Measurements from ENCODE around the gene TES.
"Not testable (repeated sequence)": the region's sequence is repeated elsewhere in the genome, so short reads cannot be mapped to it uniquely, and the experiment has no call there.

TES gene

DNA sequence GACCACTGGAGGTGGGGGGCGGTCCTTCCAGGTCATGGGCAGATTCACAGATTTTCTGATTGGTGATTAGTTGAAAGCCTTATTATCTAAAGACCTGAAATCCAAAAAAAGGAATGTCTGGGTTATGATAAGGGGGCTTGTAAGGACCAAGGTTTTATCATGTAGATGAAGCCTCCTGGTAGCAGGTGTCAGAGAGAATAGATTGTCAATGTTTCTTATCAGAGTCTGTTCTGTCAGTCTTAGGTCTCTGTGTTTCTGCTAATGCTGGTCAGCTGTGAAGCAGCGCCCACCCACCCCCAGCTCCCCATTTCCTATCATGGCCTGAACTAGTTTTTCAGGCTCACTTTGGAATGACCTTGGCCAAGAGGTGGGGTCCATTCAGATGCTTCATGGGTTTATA is 21.2 kb downstream of the TES start:
- CTCF ChIA-PET: interaction anchor here (1.4 to 10.4 kb wide), 4 partner anchors 18 to 93 kb away, joined by 4 to 199 read pairs (median 5); no protein-coding TSS in a partner anchor
- no peaks in the 10 kb centered on the region for H3K27me3 Mint-ChIP-seq
- no peak for DNase-seq
- no peak overlapping the region for H3K4me3 Mint-ChIP-seq
- H3K9me3 Mint-ChIP-seq: no peaks in the 10 kb centered on the region
- peaks cover 78% of the 10 kb centered on the region for H3K4me1 Mint-ChIP-seq
- no peak overlapping the region for H3K27ac Mint-ChIP-seq
- peaks cover 19% of the 10 kb centered on the region for H3K36me3 Mint-ChIP-seq

DNA sequence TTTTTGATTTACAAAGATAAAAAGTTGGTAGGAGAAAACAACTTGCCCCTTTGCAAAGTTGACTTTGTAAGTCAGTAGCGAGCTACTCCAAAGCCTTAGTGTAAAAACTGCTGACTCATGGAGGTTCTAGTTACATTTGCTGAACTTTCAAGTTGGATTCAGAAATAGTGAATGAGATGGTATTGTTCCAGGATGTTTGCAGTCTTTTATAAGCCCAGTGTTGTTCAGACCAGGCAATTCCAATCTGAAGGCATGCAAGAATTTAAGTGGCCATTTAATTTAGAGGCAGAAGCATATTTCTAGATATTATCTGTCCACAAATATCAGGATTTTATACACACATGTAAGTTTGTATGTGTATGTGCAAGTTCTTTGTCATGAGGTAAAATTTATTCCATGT is 21.6 kb downstream of the TES start:
- DNase-seq: no peak
- Mint-ChIP-seq H3K36me3 (peaks cover 21% of the 10 kb centered on the region), H3K27me3 (no peaks in the 10 kb centered on the region), H3K27ac (no peak overlapping the region), H3K4me3 (no peak overlapping the region), H3K4me1 (peaks cover 78% of the 10 kb centered on the region), H3K9me3 (no peaks in the 10 kb centered on the region)
- CTCF ChIA-PET: interaction anchor here (0.6 to 10.4 kb wide), 4 partner anchors 53 to 94 kb away, joined by 3 to 199 read pairs (median 5); no protein-coding TSS in a partner anchor

DNA sequence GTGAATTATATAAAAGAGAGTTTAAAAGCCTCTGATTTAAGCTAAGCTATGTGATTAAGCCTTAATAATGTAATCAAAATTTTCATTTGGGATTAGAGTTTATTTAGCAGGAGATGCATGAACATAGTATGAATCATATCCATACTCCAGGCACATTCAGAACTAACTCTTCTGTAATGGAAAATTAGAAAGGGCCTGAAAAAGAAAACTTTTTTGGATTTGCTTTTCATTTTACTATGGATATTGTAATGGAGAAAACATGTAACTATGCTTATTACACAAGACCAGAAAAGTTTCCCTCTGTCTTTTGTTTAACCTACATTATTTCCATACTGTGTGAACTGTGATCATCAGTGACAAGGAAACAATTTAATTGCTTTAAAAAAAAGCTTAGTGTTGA is 22.0 kb downstream of the TES start:
- Mint-ChIP-seq H3K9me3 (no peaks in the 10 kb centered on the region), H3K27me3 (no peaks in the 10 kb centered on the region), H3K36me3 (peaks cover 25% of the 10 kb centered on the region), H3K4me3 (no peak overlapping the region), H3K4me1 (peaks cover 78% of the 10 kb centered on the region), H3K27ac (no peak overlapping the region)
- CTCF ChIA-PET: interaction anchor here (0.6 to 10.4 kb wide), 6 partner anchors 23 to 94 kb away, joined by 3 to 199 read pairs (median 4); partner anchors contain the start of gene TES
- no peak for DNase-seq

DNA sequence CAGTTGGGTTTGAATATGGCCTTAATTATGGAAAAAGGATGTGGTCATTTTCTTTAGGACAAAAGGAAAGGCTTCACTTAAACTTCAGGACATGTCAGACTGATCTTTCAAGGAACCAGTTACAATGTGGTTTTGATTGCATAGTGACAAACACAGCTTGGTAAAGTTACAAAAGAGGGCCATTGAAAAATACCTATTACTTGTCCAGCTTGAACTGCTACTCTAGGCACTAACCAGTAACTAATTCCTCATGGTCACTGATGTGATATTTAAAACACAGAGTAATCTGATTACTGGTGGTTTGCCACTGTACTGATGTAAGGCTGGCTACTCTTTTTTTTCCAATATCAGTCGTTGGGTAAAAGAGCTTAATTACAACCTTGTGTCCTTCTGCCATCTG is 22.6 kb downstream of the TES start:
- Mint-ChIP-seq H3K27ac (no peak overlapping the region), H3K4me1 (peaks cover 77% of the 10 kb centered on the region), H3K4me3 (no peak overlapping the region), H3K27me3 (no peaks in the 10 kb centered on the region), H3K9me3 (no peaks in the 10 kb centered on the region), H3K36me3 (peaks cover 29% of the 10 kb centered on the region)
- DNase-seq: no peak
- CTCF ChIA-PET: interaction anchor here (1.1 to 10.4 kb wide), 5 partner anchors 23 to 95 kb away, joined by 3 to 199 read pairs (median 4); partner anchors contain the start of gene TES

DNA sequence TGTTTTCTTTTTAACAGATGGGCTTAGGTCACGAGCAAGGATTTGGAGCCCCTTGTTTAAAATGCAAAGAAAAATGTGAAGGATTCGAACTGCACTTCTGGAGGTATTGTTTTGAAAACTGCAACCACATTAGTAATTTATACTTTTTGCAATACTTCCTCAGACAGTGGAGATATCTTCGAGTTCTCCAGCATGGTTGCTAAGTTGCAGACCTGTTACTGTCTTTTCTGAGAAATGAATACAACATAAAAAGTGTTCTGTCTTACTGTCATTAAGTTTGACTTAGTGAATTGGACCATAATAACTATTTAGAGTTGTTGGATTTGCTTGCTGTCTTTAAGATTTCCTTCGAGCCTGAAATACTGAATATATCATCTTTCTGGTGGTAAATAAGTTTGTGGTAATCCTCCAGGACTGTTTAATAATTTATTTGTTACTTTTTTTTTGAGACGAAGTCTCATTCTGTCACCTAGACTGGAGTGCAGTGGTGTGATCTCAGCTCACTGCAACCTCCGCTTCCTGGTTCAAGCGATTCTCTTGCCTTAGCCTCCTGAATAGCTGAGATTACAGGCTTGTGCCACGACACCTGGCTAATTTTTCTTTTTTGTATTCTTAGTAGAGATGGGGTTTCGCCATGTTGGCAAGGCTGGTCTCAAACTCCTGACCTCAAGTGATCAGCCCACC is 24.3 kb downstream of the TES start:
- H3K4me3 Mint-ChIP-seq: no peak overlapping the region
- H3K36me3 Mint-ChIP-seq: peaks cover 34% of the 10 kb centered on the region
- CTCF ChIA-PET: interaction anchor here (0.9 to 10.4 kb wide), 12 partner anchors 17 to 348 kb away, joined by 3 to 199 read pairs (median 4); no protein-coding TSS in a partner anchor
- H3K27ac Mint-ChIP-seq: peak overlapping the region; percentile 28
- peaks cover 72% of the 10 kb centered on the region for H3K4me1 Mint-ChIP-seq
- H3K9me3 Mint-ChIP-seq: no peaks in the 10 kb centered on the region
- DNase-seq: no peak
- H3K27me3 Mint-ChIP-seq: no peaks in the 10 kb centered on the region

DNA sequence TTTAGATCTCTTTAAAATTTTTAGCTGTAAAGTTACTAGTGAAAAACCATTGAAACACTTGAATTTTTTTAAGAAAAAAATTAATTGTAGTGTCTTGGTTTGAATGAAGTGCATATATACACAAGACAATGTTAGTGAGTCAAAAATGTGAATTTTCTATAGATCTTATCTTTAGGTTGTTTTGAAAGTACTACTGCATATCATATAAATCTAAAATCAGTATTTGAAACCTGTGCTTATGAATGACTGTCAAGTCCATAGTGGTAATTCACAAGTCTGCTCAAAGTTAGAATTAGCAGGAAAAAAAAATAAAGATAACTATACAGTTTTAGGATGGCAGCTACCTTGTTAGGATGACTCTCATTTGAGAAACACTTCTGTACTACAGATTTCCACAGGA is 25.0 kb downstream of the TES start:
- peaks cover 67% of the 10 kb centered on the region for H3K4me1 Mint-ChIP-seq
- H3K36me3 Mint-ChIP-seq: peaks cover 36% of the 10 kb centered on the region
- CTCF ChIA-PET: interaction anchor here (0.6 to 10.4 kb wide), 21 partner anchors 10 to 550 kb away, joined by 3 to 199 read pairs (median 5); partner anchors contain the start of gene TES
- H3K27ac Mint-ChIP-seq: no peak overlapping the region
- no peaks in the 10 kb centered on the region for H3K9me3 Mint-ChIP-seq
- no peak for DNase-seq
- no peak overlapping the region for H3K4me3 Mint-ChIP-seq
- no peaks in the 10 kb centered on the region for H3K27me3 Mint-ChIP-seq

DNA sequence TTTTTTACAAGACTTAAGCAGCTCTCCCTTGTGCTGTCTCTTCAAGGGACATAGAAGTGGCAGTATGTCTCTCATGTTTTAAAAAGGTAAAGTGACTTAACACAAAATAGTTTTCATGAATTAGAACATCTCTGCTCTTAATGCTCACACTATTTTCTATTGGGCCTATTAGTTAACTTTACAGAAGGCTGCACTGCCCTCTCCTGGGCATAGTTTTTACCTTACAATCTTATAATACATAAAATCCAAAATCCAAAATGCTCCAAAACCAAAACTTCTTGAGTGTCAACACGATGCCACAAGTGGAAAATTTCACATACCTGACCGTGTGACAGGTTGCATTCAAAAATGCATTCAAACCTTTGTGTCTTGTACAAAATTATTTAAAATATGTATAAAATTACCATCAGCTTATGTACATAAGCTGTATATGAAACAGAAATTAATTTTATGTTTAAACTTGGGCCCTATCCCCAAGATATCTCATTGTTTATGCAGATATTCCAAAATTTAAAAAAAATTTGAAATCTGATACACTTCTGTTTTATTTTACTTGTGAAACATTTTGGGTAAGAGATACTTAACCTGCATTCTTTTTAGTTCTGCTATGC is 25.8 kb downstream of the TES start:
- Mint-ChIP-seq H3K27me3 (no peaks in the 10 kb centered on the region), H3K4me3 (no peak overlapping the region), H3K9me3 (no peaks in the 10 kb centered on the region), H3K27ac (no peak overlapping the region), H3K36me3 (peaks cover 43% of the 10 kb centered on the region), H3K4me1 (peaks cover 61% of the 10 kb centered on the region)
- DNase-seq: peak; percentile 72
- CTCF ChIA-PET: interaction anchor here (0.7 to 10.4 kb wide), 23 partner anchors 11 to 353 kb away, joined by 3 to 199 read pairs (median 4); partner anchors contain the start of gene TES

DNA sequence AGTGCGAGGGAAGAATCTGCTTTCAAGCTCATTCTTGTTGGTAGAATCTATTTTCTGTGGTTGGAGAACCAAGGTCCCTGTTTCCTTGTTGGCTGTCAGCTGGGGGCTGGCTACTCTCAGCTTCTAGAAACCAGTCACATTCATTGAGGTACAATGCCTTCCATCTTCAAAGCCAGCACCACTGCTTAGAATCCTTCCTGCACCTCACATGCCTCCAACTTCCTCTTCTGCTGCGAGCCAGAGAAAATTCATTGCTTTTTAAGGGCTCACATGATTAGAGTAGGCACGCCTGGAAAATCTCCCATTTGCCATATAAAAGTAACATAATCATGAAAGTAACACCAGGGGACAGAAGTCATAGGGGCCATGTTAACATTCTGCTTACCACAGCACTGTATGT is 28.7 kb downstream of the TES start:
- H3K4me1 Mint-ChIP-seq: peaks cover 40% of the 10 kb centered on the region
- CTCF ChIA-PET: interaction anchor here (0.6 to 10.4 kb wide), 4 partner anchors 9 to 60 kb away, joined by 3 to 199 read pairs (median 4); no protein-coding TSS in a partner anchor
- H3K27ac Mint-ChIP-seq: no peak overlapping the region
- H3K36me3 Mint-ChIP-seq: peaks cover 57% of the 10 kb centered on the region
- H3K27me3 Mint-ChIP-seq: no peaks in the 10 kb centered on the region
- no peak for DNase-seq
- H3K4me3 Mint-ChIP-seq: no peak overlapping the region
- peaks cover 4% of the 10 kb centered on the region for H3K9me3 Mint-ChIP-seq

DNA sequence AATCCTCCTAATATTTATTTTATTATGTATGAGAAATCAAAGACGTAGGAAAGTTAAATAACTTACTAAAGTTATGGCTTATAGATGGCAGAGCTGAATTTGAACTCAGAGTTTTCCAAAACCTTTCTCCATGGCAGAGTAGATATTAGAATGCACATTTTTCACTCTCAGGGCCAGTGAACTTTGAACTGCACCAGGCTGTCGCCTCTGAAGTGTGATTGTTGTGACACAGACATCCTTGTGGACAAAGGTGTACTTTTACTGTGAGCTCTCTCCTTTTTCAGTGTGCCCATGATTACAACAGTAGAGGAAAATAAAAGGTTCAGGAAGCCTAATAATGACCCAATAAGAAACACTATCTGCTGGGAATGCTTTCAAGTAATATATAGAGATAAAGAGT is 29.1 kb downstream of the TES start:
- CTCF ChIA-PET: interaction anchor here (0.6 to 10.4 kb wide), 4 partner anchors 9 to 60 kb away, joined by 3 to 199 read pairs (median 4); no protein-coding TSS in a partner anchor
- H3K27ac Mint-ChIP-seq: no peak overlapping the region
- H3K9me3 Mint-ChIP-seq: peaks cover 5% of the 10 kb centered on the region
- H3K4me1 Mint-ChIP-seq: peaks cover 36% of the 10 kb centered on the region
- no peak for DNase-seq
- no peaks in the 10 kb centered on the region for H3K27me3 Mint-ChIP-seq
- peaks cover 62% of the 10 kb centered on the region for H3K36me3 Mint-ChIP-seq
- no peak overlapping the region for H3K4me3 Mint-ChIP-seq

DNA sequence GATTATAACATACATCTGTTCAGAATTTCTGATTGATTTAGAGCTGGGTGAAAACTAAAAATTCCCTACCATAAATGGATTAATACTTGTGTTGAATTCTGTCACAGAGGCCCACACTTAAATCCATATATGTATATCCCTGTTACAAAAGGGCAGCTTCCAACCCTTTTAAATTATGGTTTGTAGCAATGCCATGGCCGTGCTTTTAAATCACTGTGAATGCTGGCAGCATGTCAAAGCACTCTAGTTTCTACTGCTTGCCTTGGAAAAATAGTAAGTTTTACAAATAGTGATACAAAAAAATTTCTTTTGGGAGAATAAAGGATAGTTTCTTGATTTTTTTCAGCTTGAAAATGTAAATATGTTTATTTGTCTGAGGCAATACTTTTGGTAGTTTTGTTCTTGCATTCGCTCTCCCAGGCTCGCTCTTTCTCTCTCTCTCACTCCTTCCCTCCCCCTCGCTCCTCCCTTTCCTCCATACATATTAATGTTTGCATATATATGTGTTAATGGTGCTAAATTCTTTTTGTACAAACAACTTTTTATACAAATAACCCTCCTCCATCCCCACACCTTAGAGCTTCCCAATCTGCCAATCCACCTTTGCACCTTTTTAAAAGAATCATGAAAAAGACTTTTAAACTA is 29.8 kb downstream of the TES start:
- peaks cover 30% of the 10 kb centered on the region for H3K4me1 Mint-ChIP-seq
- CTCF ChIA-PET: interaction anchor here (0.6 to 10.4 kb wide), 3 partner anchors 10 to 61 kb away, joined by 3 to 199 read pairs (median 4); no protein-coding TSS in a partner anchor

DNA sequence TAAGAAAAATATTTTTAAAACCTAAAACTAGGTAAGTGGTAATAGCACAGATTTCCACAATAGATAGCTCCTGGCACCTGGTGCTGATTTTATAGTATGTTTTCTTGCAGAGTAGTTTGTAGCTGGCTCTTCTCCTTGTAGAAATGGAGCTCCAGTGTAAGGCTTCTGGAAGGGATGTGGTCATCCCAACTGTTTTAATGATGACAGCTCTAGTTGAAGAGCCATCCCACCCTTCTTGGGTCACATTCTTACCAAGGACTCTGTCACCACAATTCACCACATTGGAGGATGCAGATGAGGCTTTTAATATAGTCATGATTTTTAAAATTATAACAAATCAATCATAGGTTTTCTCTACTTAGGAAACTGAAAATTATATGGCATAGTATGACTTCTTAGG is 31.0 kb downstream of the TES start:
- no peak overlapping the region for H3K27ac Mint-ChIP-seq
- DNase-seq: no peak
- no peaks in the 10 kb centered on the region for H3K27me3 Mint-ChIP-seq
- peaks cover 69% of the 10 kb centered on the region for H3K36me3 Mint-ChIP-seq
- no peak overlapping the region for H3K4me3 Mint-ChIP-seq
- H3K9me3 Mint-ChIP-seq: peaks cover 10% of the 10 kb centered on the region
- H3K4me1 Mint-ChIP-seq: peaks cover 25% of the 10 kb centered on the region
- CTCF ChIA-PET: interaction anchor here (1.5 kb wide), 1 partner anchor 61 kb away, joined by 5 read pairs; no protein-coding TSS in a partner anchor

More for the DNA sequence above, 29.8 kb downstream of the TES start:
- H3K27me3 Mint-ChIP-seq: no peaks in the 10 kb centered on the region
- peak overlapping the region; percentile 62 for H3K27ac Mint-ChIP-seq
- DNase-seq: no peak
- H3K4me3 Mint-ChIP-seq: no peak overlapping the region
- peaks cover 7% of the 10 kb centered on the region for H3K9me3 Mint-ChIP-seq
- H3K36me3 Mint-ChIP-seq: peaks cover 64% of the 10 kb centered on the region

DNA sequence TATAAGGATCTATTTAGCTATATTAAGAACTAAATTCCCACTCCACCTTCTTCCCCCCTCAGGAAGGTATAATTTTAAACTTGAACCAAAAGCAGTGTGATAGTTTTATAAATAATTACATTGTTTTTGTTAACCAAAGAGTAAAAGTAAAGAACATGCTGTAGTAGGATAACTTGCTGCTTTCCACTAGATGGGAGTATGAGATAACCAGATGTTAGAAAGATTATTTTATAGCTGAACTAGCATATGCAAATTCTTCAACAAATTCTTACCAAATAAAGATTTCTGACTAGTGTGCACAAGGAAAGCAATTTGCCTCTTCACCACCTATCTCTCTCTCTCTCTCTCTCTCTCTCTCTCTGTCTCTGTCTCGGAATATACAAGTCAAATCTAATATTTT is 31.8 kb downstream of the TES start:
- Mint-ChIP-seq H3K36me3 (peaks cover 70% of the 10 kb centered on the region), H3K4me3 (no peak overlapping the region), H3K27ac (no peak overlapping the region), H3K27me3 (no peaks in the 10 kb centered on the region), H3K4me1 (peaks cover 22% of the 10 kb centered on the region), H3K9me3 (peaks cover 10% of the 10 kb centered on the region)
- CTCF ChIA-PET: interaction anchor here (1.5 kb wide), 1 partner anchor 62 kb away, joined by 5 read pairs; no protein-coding TSS in a partner anchor
- no peak for DNase-seq

DNA sequence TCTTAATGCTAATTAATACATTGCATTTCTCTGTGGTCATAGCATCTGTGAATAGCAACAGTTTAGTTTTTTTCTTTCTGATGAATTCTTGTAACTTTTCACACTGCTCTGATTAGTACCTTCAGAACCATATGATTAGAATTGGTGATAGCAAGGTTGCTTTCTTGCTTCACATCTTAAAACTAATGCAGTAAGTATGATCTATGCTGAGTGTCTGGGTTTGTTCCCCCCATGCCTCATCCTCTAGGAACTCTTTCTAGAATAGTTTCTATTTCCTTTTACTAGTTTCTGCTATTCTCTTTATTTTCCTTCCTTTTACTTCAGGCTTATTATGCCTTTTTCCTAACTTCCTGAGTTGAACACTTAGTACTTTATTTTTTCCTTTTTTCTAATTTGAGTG is 32.4 kb downstream of the TES start:
- Mint-ChIP-seq H3K4me3 (no peak overlapping the region), H3K4me1 (peaks cover 18% of the 10 kb centered on the region), H3K27me3 (no peaks in the 10 kb centered on the region), H3K9me3 (peaks cover 10% of the 10 kb centered on the region), H3K36me3 (peaks cover 66% of the 10 kb centered on the region), H3K27ac (no peak overlapping the region)
- no peak for DNase-seq
- CTCF ChIA-PET: interaction anchor here (1.5 kb wide), 1 partner anchor 62 kb away, joined by 5 read pairs; no protein-coding TSS in a partner anchor

DNA sequence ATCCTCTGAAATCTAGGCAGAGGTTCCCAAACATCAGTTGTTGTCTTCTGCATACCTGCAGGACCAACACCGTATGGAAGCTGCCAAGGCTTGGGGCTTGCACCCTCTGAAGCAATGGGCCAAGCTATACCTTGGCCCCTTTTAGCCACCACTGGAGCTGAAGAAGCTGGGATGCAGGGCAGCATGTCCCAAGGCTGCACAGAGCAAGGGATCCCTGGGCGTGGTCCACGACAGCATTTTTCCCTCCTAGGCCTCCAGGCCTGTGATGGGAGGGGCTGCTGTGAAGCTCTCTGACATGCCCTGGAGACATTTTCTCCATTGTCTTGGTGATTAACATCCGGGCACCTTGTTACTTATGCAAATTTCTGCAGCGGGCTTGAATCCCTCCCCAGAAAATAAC is 34.5 kb downstream of the TES start:
- not testable (repeated sequence) for H3K4me1 Mint-ChIP-seq, H3K27ac Mint-ChIP-seq
- CTCF ChIA-PET: interaction anchor here (0.6 to 1.1 kb wide), 3 partner anchors 10 to 72 kb away, joined by 3 read pairs; no protein-coding TSS in a partner anchor

More for the DNA sequence above, 34.5 kb downstream of the TES start:
- H3K27me3 Mint-ChIP-seq, H3K4me3 Mint-ChIP-seq, DNase-seq: not testable (repeated sequence)
- Mint-ChIP-seq H3K36me3 (peaks cover 68% of the 10 kb centered on the region), H3K9me3 (peaks cover 10% of the 10 kb centered on the region)
